Activated CD8-positive, alpha-beta memory T cell treated with anti-CD3 and anti-CD28 coated beads, Interleukin-2, amount 50 U/mL, for 1 hour (primary cell): ENCODE measurements around the gene PCBP1.
"Not testable (repeated sequence)": the region's sequence is repeated elsewhere in the genome, so short reads cannot be mapped to it uniquely, and the experiment has no call there.

Source experiments
- DNase-seq: peaks from one replicate; pipeline ENCODE4 v3.0.0-alpha.2; 2020; ENCODE audit errors: extremely low read depth

Gene PCBP1

GRCh38 chr2:70086838-70087701 is at the start of gene PCBP1:
Gene PCBP1, plus strand, starts transcription at chr2:70087477. Its CDS starts 267 bp downstream, at chr2:70087744.
- DNase-seq = peak; percentile 94

DNA sequence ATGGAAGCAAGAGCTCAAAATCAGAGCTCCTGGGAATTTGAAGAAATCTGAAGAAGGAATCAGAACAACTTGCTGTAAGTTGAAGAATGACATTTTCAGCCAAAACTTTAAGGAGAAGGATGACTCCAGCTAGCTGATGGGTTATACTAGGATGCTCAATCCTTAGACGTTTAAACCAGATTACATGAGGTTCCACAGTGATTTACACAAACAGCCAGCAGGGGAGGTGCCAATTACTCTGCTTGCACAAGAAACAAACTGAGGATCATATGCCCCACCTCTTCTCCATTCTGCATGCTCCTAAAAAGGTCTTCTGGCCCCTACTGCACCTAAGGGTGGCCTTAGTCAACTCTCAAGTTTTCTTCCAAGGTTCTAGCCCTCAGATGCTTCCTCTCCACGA is 47.9 kb upstream of the PCBP1 start:
- DNase-seq = no peak

GRCh38 chr2:70041663-70042062 is 45.6 kb upstream of the PCBP1 start:
- DNase-seq = no peak

DNA sequence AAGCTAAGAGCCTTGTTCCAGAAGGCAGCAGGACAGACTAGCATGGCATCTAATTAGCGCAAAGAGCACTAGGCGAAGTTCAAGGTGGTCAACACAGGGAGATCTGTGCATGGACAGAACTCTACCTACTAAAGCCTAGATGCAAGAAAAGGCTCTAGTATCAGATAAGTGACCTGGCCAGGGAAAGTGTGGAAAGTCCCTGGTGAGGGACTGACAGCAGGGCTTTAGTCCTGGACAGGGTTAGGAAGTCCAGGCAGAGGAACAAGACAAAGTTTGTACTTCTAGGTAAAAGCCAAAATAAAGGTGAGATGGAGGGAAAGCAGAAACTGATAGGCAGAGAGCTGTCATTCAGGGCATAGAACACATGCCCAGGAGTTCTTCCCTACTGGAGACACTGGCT is 45.0 kb upstream of the PCBP1 start:
- DNase-seq = no peak

GRCh38 chr2:70043252-70043875 is 43.9 kb upstream of the PCBP1 start:
- no peak for DNase-seq

DNA sequence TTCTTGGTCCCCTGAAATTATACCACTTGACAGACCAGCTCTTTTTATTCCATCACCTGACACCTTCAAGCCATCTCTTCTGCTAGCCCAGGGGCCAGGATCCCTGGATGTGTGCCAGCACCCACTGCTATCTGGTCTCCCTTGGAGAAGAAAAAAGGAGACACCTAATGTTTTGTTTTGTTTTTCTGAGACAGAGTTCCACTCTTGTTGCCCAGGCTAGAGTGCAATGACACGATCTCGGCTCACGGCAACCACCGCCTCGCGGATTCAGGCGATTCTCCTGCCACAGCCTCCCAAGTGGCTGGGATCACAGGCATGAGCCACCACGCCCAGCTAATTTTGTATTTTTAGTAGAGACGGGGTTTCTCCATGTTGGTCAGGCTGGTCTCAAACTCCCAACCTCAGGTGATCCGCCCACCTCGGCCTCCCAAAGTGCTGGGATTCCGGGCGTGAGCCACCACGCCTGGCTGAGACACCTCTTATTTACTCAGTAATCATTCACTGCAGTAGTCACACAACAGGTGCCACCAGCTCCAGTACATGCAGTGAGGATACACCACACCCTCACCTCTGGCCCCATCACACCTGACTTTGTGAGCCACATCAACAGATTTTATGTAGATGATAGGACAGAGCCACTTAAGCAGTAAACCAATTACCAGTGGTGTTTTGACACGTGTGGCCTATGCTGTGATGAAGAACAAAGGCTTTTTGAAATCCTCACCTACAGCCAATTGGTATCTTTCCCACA is 42.8 kb upstream of the PCBP1 start:
- DNase-seq = no peak

DNA sequence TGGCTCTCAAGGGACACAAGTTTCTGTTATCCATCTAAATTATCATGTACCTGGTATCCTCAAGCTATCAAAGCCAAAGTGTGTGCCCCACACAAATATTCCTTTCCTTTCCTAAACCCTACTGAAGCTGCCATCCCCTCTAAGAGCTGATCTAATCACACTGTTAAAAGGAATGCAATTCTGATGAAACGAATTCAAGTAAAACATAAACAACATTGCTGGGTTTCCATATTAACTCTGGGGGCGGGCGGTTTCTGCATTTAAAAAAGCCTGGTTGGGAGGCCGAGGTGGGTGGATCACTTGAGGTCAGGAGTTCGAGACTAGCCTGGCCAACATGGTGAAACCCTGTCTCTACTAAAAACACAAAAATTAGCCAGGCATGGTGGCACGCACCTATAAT is 41.9 kb upstream of the PCBP1 start:
- DNase-seq = no peak

DNA sequence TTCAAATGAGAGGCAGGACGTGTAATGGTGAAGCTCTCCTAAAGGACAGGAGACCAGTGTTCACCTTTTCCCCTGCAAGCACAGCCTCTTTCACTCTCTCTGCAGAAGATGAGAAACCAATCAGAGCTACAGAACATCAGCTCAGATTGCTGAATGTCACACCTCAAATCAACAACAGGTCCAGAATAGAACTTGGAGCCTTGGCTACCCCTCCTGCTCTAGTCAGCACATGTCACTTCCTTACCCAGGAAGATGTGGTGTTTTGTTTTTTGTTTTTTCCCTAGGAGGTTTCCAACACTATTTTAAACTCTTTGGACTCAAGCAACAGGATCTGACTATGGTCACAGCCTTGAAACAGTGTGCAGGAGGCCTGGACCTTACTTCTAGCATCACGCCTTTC is 41.3 kb upstream of the PCBP1 start:
- DNase-seq = no peak

DNA sequence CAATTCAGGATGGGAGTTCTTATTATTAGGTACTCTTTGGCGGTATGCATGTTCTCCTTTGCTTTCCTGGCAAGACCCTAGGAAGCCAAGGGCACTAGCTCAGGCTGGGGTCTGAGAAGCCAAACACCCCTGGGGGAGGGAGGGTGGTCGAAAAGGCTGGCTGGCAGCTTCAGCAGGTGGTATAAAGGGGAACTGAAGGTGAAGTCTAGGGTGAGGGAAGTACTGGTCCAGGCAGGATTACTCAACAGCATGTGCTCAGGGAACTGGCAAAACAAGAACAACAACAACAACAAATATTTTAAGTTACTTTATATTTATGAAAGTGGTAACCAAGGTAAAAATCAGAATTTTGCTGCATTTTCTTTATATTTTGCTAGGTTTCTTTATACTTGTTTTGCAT is 40.7 kb upstream of the PCBP1 start:
- no peak for DNase-seq

- no peak for DNase-seq
Measured at GRCh38 chr2:70047451-70047850, 39.8 kb upstream of the PCBP1 start.

DNA sequence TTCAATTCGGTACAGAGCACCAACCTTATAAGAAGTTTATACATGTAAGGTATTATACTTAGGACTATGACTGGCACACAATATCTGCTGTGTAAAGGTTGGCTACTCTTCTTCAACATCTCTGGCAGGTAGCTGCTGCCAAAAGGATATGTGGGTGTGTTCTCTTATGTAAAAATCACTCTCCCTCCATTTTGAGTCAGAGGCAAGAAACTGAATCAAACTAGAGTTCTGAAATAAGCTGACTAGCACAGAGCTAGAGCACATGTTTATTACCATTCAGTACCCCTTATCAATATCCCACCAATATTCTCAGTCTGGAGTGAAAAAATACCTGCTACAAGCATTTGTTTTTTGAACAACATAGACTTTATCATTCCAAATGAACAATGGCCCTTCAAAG is 38.0 kb upstream of the PCBP1 start:
- DNase-seq = no peak

GRCh38 chr2:70050631-70051425 is 36.4 kb upstream of the PCBP1 start:
- no peak for DNase-seq

- not testable (repeated sequence) for DNase-seq
Measured at GRCh38 chr2:70055259-70055658, 32.0 kb upstream of the PCBP1 start.

DNA sequence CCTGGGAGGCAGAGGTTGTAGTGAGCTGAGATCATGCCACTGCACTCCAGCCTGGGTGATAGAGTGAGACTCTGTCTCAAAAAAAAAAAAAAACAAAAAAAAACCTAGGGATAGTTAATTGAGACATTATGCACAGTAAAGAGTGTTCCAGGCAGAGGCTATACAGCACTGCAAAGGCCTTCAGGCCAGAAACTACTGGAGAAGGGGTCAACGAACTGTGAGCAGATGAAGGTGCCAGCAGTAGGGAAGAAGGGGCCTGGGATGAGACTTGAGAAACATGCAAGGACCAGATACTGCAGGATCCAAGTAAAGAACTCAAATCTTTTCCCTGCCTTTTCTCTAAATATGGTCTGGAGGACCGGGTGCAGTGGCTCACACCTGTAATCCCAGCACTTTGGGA is 26.0 kb upstream of the PCBP1 start:
- DNase-seq = no peak

- no peak for DNase-seq
Measured at GRCh38 chr2:70062270-70062669, 25.0 kb upstream of the PCBP1 start.

DNA sequence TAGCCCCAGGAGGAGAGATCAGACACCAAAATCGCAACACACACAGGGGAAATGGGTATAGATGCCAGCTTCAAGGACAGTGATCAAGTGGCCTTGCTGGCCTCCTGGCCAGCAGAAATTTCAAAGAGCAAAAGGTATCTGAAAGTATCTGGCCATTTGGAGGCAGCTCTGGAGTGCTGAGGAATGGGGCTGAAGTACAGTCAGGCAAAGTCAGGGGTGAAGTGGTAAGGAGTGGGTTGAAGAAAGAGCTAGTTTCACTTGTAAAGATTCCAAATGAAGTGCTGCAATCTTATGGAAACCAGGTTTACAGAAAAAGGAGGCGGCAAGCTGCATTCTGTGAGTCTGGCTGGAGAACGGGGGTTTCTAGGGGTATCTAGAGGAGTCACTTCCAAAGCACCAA is 19.2 kb upstream of the PCBP1 start:
- DNase-seq = no peak

GRCh38 chr2:70069049-70069448 is 18.2 kb upstream of the PCBP1 start:
- DNase-seq = peak; percentile 65

GRCh38 chr2:70070542-70071268 is 16.6 kb upstream of the PCBP1 start:
- DNase-seq = peak; percentile 40

- no peak for DNase-seq
Measured at GRCh38 chr2:70073493-70073892, 13.8 kb upstream of the PCBP1 start.

GRCh38 chr2:70078384-70078783 is 8.9 kb upstream of the PCBP1 start:
- no peak for DNase-seq

GRCh38 chr2:70080610-70081200 is 6.6 kb upstream of the PCBP1 start:
- no peak for DNase-seq
